HG03571 (cell line): Measurements from ENCODE around the gene DZIP1.

Experiments used
- ATAC-seq: cut with Tn5 transposase; IDR thresholded peaks from one replicate; pipeline ENCODE4 v1.9.1; 2021; ENCODE audit not compliant: unreplicated experiment

Gene DZIP1

GRCh38 chr13:95552208-95552538 lies 92.3 kb downstream of the DZIP1 start:
- ATAC-seq: no peak

- ATAC-seq: no peak
Measured at GRCh38 chr13:95547531-95548167, 96.9 kb downstream of the DZIP1 start.

- no peak for ATAC-seq
Measured at GRCh38 chr13:95546919-95547318, 97.6 kb downstream of the DZIP1 start.

- no peak for ATAC-seq
Measured at GRCh38 chr13:95544293-95544692, 100.2 kb downstream of the DZIP1 start.

GRCh38 chr13:95541911-95542474 lies 102.5 kb downstream of the DZIP1 start:
- ATAC-seq: no peak

- no peak for ATAC-seq
Measured at GRCh38 chr13:95541308-95541707, 103.2 kb downstream of the DZIP1 start.

- no peak for ATAC-seq
Measured at GRCh38 chr13:95540888-95541287, 103.6 kb downstream of the DZIP1 start.

GRCh38 chr13:95536632-95537241 lies 107.8 kb downstream of the DZIP1 start:
- no peak for ATAC-seq

- ATAC-seq: no peak
Measured at GRCh38 chr13:95535243-95535642, 109.3 kb downstream of the DZIP1 start.

GRCh38 chr13:95533545-95534160 lies 110.9 kb downstream of the DZIP1 start:
- ATAC-seq: no peak

- ATAC-seq: no peak
Measured at GRCh38 chr13:95530178-95530577, 114.3 kb downstream of the DZIP1 start.
